Thyroid gland (tissue), 4 donors: ENCODE results near the gene DNAJB6.

ENCODE experiments used
- CTCF ChIP-seq, 6 experiments: fragments of 200-600 bp in 3 of 6; fragments of 450-650 bp in 3 of 6; sonication (generic) in 3 of 6; IDR thresholded peaks; one replicate each; pipeline ENCODE4 v1.5.1; 2016 to 2019; ENCODE audit warnings: antibody characterized with exemption in 6 of 6, mild to moderate bottlenecking in 2 of 6, inconsistent platforms in 1 of 6, moderate library complexity in 1 of 6
- POLR2A ChIP-seq, 2 donors: fragments of 450-650 bp; IDR thresholded peaks; one replicate each; pipeline ENCODE4 v1.6.1; 2017; ENCODE audit warnings: antibody characterized with exemption in 2 of 2, mild to moderate bottlenecking in 2 of 2, moderate library complexity in 1 of 2

GRCh38 chr7:157445956-157446295 lies 109.1 kb downstream of the DNAJB6 start:
- no peak for TF ChIP-seq CTCF (IDR thresholded peaks at IDR 0.05)
- no peak for TF ChIP-seq POLR2A (IDR thresholded peaks at IDR 0.05)
